ENCODE data around the gene RCAN3.

Gene RCAN3

DNA sequence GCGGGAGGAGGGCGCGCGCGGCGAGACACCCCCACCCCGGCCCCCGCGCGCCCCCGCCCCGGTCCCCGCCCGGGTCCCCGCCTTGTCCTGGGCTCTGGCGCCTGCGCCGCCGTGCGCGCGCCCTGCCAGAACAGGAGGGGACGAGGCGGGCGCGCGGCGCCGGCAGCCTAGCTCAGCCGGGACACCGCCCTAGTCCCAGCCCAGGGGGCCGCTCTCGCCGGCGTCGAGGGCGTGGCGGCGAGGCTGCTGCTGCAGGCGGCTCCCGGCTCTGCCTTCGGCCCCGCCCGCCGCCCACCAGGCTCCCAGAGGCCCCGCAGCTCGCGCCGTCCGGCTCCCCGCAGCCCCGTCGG lies at the start of gene RCAN3:
TSS of gene RCAN3 (plus strand) at position 128 of the 350 bp plus-strand sequence. CDS start 11,537 bp downstream, outside the sequence.
- DNase-seq, result peak; percentile 89

DNA sequence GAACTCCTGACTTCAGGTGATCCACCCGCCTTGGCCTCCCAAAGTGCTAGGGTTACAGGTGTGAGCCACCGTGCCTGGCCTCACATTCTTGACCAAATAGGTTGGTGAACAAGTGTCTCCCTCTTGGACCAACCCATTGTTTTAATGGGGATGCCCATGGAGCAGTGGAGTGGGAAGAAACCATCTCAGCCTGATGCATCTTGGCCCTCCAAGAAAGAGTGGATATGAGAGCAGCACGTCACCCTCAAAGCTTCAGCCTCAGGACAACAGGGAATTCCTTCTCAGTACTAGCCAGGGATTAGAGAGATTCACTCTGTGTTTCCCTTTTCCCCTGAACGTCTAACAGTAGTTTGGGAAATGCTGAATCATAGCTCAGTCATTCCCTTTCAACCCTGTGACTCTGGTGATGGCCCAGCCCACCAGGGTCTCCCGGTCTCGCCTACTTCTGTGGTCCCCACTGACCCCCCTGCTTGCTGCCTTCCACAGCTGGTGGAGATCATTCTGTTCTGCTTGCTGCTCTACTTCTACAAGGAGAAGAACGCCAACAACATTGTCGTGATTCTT lies 49.6 kb upstream of the RCAN3 start:
- no peak for DNase-seq

DNA sequence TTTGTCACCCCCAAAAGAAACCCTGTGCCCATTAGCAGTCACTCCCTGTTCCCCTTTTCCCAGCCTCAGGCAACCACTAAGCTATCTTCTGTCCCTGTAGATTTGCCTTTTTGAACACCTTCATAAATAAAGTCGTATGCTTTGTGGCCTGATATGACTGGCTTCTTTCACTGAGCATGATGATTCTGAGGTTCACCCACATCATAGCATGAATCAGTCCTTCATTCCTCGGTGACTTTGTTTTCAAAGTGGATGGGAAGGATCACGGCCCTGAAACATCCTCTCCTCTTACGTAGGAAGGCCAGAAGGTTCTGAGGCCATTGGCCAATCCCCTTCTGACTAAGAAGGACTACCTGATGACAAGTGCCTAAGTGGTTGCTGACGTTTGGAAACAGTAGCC lies 48.0 kb upstream of the RCAN3 start:
- no peak for DNase-seq

DNA sequence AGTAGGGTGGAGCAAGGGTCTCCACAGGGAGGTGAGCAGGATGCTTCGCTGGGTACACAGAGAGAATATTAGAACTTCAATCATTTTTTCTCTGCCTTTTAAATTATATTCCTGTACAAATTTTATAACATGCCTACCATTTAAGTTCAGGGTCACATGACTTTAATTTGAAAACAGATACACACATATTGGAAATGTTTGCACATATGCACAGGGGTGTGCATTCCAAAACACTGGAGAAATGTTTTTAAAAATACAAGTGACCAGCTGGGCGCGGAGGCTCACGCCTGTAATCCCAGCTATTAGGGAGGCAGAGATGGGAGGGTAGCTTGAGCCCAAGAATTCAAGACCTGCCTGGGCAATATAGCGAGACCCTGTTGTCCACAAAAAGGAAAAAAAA lies 47.4 kb upstream of the RCAN3 start:
- DNase-seq, result no peak

DNA sequence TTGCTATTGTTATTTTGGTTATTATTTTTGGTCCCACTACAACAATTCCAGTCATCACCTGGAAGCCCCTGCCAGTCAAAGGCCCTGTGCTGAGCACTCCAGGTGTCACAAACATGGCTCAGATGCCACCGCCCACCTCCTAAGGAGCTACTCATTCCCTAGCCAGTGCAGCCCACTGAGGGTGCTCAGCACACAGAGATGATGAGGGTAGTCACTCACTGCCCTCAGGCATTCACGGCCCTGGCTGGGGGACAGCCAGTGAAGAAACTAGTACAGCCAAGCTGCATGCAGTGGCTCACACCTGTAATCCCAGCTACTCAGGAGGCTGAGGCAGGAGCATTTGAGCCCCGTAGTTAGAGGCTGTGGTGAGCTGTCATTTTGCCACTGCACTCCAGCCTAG lies 44.8 kb upstream of the RCAN3 start:
- DNase-seq, result no peak

DNA sequence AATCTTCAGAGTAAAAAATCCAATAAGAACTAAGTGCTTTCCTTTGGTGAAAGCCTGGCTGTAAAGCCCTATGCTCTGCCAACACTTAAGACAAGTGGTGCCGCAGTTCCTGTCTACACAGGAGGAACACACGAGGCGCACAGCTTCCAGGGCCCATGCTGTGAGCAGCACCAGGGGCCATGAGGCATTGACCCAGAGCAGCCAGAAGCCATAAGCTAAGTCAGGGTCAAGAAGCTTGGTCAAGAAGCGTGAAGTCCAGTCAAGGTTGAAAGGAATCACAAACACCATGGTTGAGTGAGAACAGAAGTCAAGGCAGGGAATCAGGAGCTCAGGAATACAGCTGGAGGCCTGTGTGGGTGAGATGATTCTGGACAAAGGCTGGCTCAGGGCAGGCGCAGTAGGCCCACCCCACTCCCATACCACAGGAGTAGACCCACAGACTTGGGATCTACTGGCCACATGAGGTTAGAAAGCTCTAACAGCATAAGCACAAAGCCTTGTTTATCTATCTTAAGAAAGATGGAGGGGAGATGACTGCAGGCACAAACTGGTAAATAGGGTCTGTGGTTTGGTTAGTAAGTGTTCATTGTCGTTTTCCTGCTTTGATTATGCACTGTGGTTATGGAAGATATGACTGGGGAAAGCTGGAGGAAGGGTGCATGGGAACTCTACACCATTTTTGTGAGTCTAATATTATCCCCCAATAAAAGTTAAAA lies 42.9 kb upstream of the RCAN3 start:
- no peak for DNase-seq

DNA sequence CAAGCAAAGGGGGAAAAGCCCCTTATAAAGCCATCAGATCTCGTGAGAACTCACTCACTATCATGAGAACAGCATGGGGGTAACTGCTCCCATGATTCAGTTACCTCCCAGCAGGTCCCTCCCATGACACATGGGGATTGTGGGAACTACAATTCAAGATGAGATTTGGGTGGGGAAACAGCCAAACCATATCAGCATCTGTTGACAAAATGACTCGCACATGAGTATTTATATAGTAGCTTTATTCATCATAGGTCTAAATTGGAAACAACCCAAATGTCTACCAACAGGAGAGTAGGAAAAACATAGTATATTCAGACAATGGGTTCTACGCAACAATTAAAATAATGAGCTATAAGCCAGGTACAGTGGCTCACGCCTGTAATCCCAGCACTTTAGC lies 40.5 kb upstream of the RCAN3 start:
- peak; percentile 54 for DNase-seq

DNA sequence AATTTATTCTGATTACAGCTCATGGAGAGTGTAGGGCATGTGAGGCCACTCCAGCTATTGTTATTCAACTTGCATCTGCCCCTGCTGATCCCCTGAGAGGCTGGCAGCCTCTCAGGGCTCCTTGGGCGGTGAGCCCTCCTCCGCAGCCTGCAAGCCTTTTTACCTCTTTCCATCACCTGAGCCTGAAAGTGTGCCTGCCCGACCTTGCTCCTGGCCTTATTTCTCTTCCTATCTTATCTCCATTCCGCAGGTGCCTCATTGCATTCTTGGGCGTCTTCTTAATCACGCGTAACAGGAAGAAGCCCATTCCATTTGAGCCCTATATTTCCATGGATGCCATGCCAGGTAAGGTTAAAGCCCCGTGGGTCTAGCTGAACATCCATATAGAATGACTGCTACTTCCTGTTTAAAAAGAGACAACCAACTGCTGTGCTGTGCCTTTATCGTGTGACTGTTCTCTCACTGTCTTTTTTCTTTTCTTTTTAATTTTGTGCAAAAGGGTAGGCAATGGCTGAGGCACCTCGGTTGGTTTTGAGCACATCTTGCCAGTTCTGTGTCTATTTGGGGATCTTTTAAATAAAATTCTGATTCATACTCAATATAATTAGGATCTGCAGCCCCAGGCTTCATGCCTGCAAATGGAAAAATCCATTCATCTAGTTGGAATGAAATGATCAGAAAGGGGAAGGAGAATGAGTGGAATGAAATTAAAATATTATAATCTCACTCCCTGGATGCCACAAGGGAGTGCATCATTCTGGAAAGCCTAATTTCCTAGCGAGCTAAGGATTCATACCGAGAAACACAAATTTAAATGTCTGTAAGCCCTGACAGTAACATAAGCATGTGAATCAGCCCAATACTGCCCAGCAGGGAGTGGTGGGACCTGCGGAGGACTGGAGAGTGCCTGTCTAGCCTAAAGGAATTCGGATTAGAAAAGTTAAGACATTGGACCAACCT lies 38.6 kb upstream of the RCAN3 start:
- peak; percentile 50 for DNase-seq

DNA sequence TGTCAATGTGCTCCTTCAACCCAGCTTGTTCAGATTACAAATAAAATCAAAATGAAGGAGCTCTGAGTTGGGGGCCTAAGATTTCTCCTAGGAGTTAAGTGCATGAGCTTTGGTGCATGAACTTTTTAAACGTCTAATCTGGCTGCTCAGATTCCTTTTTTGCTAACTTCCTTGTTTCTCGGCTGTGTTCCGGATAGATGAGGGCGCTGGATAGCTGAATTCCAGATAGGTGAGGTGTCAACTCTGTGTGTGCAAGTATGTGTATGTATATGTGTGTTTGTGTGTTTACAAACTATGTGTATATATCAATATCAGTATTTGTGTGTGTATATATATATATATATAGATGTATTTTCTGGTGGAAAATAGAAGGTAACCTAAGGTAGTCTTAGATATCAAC lies 37.5 kb upstream of the RCAN3 start:
- DNase-seq, result no peak

DNA sequence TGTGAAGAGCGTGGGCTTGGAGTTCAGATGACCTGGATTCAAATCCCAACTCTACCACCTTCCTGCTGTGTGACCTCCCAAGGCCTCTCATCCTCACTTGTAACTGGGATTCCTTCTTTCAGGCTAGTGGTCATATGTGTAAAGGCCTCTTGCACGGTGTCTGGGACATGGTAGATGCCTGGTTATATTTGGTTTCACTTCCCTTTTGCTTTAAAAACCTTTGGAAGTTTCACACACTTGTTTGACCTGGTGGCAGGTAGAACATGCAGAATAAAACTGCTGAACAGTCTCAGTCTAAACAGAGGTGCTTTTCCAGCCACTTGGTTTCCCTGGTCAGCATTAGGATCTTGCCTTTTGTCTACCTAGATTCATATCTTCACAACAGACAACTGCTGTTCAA lies 37.0 kb upstream of the RCAN3 start:
- DNase-seq, result no peak

DNA sequence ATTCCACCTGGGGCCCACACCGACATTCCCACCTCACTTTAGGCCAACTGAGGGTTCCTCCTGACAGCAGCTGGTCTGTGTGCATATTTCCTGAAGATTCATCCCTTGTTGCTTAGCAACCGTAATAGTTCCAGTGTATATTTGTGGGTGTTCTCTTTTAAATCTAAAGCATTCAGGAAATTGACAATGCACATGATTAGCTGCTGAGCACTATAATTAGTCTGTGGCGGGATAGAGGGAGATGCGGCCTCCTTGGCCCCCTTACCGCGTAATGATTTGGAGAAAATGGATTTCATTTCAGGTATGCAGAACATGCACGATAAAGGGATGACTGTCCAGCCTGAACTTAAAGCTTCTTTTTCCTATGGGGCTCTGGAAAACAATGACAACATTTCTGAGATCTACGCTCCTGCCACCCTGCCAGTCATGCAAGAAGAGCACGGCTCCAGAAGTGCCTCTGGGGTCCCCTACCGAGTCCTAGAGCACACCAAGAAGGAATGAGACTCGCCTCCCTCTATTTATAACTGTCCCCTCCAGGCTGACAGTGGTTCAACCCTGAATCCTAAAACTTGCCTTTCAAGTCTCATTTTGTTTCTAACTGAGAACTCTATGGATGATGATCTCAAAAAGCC lies 33.8 kb upstream of the RCAN3 start:
- DNase-seq, result no peak

DNA sequence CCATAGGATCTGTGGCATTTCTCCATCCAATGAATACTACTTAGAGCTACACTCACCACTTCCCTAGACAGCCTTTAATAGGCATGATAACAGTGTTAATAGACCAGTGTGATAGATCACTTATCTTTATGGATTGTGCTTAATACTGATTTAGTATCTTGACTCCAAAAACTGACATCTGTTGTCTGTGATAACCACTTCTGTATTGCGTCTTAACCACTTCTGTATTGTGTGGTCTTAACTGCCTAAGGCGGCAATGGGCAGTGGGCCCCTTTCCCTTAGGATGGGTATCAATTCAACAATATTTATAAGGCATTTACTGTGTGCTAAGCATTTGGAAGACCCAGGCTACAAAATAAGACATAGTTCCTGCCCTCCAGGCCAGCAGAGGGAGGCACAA lies 32.0 kb upstream of the RCAN3 start:
- no peak for DNase-seq

DNA sequence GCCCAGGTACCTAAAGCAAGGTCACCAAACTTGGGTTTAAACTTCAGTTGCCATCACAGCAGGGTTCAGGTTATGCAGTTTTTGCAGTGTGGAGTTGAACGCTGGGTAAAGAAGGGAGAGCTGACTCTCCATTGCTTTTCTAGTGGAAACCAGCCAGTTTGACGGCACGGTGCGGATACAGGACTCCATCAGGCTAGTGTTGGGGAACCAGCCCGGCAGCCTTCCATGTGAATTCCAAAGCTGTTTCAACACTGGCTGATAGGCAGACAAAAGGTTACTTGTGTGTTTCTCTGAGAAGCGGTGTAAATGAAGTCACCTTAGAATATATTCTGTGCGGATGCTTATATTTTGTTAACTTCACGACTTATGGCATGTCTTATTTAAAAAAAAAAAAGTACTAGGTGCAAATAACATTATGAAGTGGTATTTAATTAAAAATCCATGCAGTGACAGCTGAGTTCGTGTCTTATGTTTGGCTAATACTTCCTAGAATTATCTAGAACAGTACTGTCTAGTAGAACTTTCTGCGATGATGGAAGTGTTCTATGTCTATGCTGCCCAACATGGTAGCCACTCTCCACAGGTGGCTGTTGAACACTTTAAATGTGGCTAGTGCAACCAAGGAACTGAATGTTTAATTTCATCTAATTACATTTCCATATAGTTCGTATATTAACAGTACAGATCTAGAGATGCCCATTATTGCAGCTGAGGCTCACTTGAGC lies 29.9 kb upstream of the RCAN3 start:
- DNase-seq, result no peak

DNA sequence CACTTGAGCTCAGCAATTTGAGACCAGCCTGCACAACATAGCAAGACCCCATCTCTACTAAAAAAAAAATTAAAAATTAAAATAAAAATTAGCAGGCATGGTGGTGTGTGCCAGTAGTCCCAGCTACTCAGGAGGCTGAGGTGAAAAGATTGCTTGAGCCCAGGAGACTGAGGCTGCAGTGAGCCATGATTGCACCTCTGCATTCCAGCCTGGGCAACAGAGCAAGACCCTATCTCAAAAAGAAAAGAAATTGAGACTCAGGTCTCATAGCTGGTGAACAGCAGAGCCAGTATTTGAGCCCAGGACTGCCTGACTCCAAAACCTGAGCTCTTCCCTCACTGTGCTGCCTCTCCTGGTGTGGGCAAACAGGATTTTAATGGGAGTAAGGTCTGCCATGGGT lies 28.4 kb upstream of the RCAN3 start:
- no peak for DNase-seq

DNA sequence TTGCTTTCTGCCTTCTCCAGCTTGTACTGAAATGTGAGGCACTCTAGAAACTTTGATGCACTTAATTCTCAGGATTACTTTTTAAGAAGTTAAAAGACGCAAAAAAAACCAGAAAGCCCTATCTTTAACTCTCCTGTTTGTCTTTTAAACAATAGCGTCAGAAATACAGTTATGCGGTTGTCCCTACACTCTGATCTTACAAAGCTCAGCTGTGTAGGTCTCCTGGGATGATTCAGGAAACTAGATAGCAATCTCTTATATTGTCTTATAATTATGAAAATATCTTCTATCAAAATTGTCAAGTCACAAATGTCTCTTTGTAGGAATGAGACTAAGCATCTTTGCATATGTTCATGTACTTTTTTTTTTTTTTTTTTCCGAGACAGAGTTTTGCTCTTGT lies 26.9 kb upstream of the RCAN3 start:
- no peak for DNase-seq

DNA sequence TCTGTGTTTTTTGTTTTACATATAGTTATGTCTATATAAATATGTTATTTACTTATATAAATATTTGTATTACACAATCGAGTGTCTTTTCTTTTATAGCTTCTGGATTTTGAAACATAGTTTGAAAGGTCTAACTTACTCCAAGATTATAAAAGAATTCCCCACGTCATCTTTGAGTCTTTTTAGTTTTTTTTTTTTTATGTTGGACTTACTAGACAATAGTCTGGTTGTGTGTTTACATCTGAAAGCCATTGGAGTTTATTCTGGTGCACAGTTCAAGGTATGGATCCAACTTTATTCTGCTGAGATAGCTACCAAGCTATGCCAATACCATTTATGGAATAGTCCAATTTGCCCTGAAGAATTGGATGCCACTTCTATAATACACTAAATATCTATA lies 26.1 kb upstream of the RCAN3 start:
- no peak for DNase-seq

DNA sequence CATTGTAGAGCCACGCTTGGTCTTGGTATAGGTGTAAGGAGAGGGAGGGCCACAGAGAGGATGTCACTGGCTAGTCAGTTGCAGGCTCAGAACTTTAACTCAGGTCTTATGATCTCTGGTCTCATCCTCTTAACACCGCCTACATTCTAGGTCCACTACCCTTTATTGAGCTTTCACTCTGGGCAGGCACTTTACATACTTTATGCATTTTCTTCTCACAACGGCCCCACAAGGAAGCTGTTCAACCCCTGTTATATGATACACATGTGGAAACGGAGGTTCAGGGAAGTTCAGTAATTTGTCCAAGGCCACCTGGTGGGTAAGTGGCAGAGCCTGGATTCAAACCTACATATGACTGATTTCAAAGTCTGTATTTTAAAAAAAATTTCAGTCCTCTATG lies 25.3 kb upstream of the RCAN3 start:
- DNase-seq, result no peak

DNA sequence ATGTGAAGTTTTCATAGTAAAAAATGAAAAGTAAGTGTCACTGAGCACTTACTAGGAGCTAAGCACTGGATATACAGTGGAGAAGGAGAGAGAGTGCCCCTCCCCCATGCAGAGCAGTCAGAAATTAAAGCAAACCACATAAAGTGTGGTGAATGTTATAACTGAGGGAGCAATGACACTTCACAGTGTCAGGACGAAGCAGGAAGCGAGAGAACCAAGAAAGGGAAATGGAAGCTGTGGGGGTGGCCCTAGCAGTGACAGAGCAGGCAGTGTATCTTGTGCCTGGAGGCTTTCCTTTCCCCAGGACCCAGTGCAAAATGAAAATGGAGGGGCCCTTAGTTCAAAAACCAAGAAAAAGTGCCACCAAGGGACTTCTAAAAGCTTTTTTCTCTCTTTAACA lies 21.5 kb upstream of the RCAN3 start:
- no peak for DNase-seq

DNA sequence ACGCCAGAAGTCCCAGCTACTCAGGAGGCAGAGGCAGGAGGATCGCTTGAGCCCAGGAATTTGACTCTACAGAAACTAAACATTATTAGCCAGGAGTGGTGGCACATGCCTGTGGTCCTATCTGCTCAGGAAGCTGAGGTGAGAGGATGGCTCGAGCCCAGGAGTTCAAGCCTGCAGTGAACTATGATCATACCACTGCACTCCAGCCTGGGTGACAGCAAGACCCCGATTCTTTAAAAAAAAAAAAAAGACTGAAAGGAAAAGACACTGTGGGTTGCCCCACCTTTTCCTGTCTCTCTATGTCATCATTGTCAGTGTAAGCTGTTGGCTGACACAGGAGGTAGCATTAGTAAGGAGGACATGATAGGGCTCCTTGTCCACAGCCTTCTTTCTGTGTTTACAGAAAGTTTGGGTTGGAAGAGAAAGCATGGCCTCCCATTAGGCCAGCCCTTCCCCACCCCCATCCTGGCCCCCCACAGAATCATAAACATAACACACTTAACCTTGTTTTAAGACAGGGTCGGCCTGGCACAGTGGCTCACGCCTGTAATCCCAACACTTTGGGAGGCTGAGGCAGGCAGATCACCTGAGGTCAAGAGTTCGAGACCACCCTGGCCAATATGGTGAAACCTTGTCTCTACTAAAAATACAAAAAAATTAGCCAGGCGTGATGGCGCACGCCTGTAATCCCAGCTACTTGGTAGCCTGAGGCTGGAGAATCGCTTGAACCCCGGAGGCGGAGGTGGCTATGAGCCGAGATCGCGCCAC lies 20.6 kb upstream of the RCAN3 start:
- peak; percentile 12 for DNase-seq

DNA sequence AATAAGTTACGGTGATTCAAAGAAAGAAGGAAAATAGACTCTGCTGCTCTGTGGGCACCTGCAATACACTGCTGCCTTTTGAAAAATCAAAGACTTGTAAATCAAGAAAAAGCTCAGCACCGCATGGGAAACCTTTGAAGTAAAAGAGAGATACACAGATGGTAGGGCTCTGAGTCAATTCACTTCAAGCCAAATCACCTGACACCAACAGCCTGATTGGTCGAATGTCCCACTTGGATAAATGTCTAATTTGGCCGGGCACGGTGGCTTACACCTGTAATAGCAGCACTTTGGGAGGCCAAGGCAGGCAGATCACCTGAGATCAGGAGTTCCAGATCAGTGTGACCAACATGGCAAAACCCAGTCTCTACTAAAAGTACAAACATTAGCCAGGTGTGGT lies 19.2 kb upstream of the RCAN3 start:
- no peak for DNase-seq

DNA sequence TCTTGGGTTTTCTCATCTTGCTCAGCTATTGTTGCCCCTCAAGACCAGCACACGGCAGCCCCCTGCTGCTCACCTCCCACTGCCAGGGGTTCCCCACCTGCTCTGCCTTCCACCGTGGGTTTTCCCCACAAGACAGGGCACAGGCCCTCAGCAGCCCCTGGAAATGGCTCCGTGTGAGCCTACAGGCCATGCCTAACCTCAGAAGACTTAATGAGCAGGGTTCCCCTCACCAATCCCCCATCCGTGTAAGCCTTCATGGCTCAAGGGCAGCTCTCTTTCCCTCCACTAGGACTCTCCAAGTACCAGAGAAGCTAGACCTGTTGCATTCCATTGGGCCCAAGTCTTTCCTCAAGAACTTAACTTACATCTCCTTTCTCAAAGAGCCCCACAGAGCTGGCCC lies 18.4 kb upstream of the RCAN3 start:
- no peak for DNase-seq

Data from EL (cell line).